Fibroblast of skin of left quadriceps (primary cell): ENCODE data around the gene OR6K6.

Experiments
- DNase-seq, 2 experiments: peaks; one replicate each; pipeline ENCODE4 v3.0.0-alpha.2; 2013; ENCODE audit warnings: low read depth in 2 of 2

The OR6K6 gene

GRCh38 chr1:158801396-158801795, 46.9 kb downstream of the OR6K6 start:
- DNase-seq: no peak

GRCh38 chr1:158803678-158804077, 49.2 kb downstream of the OR6K6 start:
- DNase-seq: no peak
